Ramos (cell line): ENCODE data around the gene CLTA.
"Not testable (repeated sequence)": the region's sequence is repeated elsewhere in the genome, so short reads cannot be mapped to it uniquely, and the experiment has no call there.

Experiments
- in situ Hi-C: fragments of 300-500 bp; cut with MboI; formaldehyde crosslinking; loops from one replicate; pipeline ENCODE4 v1.14.3; 2022; ENCODE audit warnings: low sequenced_read_pairs; ENCODE audit not compliant: unreplicated experiment

The CLTA gene

GRCh38 chr9:36177571-36177970 lies 13.2 kb upstream of the CLTA start:
- in situ Hi-C loops = no loop called here

GRCh38 chr9:36180243-36180642 lies 10.5 kb upstream of the CLTA start:
- in situ Hi-C loops = not testable (repeated sequence)

- in situ Hi-C loops = no loop called here
Measured at GRCh38 chr9:36187414-36187813, 3.3 kb upstream of the CLTA start.

GRCh38 chr9:36188212-36188611 lies 2.5 kb upstream of the CLTA start:
- in situ Hi-C loops = no loop called here

- in situ Hi-C loops = no loop called here
Measured at GRCh38 chr9:36189976-36190375, 745 bp upstream of the CLTA start.

- in situ Hi-C loops = no loop called here
Measured at GRCh38 chr9:36191290-36191645, 547 bp downstream of the CLTA start.

- in situ Hi-C loops = no loop called here
Measured at GRCh38 chr9:36191686-36192085, 965 bp downstream of the CLTA start.

GRCh38 chr9:36192196-36192595 lies 1.5 kb downstream of the CLTA start:
- in situ Hi-C loops = no loop called here

- in situ Hi-C loops = no loop called here
Measured at GRCh38 chr9:36193023-36193422, 2.3 kb downstream of the CLTA start.

GRCh38 chr9:36194326-36195000 lies 3.7 kb downstream of the CLTA start:
- in situ Hi-C loops = no loop called here

- in situ Hi-C loops = no loop called here
Measured at GRCh38 chr9:36204906-36205547, 14.3 kb downstream of the CLTA start.

- in situ Hi-C loops = no loop called here
Measured at GRCh38 chr9:36207016-36207415, 16.3 kb downstream of the CLTA start.

GRCh38 chr9:36207546-36208012 lies 16.9 kb downstream of the CLTA start:
- in situ Hi-C loops = no loop called here

GRCh38 chr9:36208521-36209253 lies 18.0 kb downstream of the CLTA start:
- in situ Hi-C loops = no loop called here

- in situ Hi-C loops = no loop called here
Measured at GRCh38 chr9:36210722-36211121, 20.0 kb downstream of the CLTA start.

- in situ Hi-C loops = no loop called here
Measured at GRCh38 chr9:36211510-36211909, 20.8 kb downstream of the CLTA start.

- in situ Hi-C loops = no loop called here
Measured at GRCh38 chr9:36213387-36213786, 22.7 kb downstream of the CLTA start.

- in situ Hi-C loops = no loop called here
Measured at GRCh38 chr9:36213989-36214388, 23.3 kb downstream of the CLTA start.

GRCh38 chr9:36214571-36214970 lies 23.9 kb downstream of the CLTA start:
- in situ Hi-C loops = no loop called here

GRCh38 chr9:36217256-36217968 lies 26.7 kb downstream of the CLTA start:
- in situ Hi-C loops = no loop called here

GRCh38 chr9:36218011-36218410 lies 27.3 kb downstream of the CLTA start:
- in situ Hi-C loops = no loop called here
